Measurements from ENCODE around the gene TALDO1.
A peak's percentile ranks its signal among the peaks of the same experiment; 100 is the strongest.

Gene TALDO1

DNA sequence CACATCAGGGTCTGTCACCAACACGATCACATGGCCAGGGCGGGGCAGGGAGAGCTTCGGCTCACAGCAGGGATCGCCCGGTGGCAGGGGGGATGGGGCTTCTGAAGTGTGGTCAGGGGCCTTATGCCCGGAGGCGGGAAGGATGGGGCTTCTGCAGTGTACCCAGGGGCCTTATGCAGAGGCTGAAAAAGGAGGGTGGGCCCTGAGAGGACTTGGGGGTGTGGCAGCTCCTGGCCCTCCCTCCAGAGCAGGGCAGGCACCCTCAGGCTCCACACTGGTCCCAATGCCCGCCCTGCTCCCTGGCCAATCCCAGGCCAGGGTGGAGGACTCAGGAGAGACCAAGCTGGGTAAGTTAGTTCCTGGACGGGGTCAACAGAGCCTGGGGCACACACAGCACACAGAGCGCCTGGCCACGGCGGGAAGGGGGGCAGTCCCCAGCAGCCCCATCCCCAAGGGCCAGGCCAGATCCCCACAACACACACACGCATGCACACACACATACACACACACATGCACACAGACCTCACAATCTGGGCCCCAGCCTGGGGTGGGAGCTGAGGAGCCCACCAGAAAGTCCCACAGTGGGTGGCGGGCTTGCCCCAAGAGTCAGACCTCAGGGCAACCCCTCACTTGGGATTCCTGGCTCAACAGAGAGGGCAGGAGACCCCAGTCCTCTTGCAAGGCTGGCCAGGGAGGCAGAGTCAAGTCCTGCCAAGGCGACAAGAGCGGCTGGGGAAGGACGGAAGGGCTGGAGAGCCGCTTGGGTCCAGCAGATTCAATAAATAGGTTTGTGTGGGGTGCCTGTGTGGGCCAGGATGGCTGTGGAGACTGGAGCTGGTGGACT is 43.7 kb downstream of the TALDO1 start:
- H3K27me3 Mint-ChIP-seq (ENCODE audit: low read depth): no peaks in the 10 kb centered on the region
- H3K9me3 Mint-ChIP-seq: no peaks in the 10 kb centered on the region
- peaks cover under 1% of the 10 kb centered on the region for H3K4me1 Mint-ChIP-seq (ENCODE audit: low read depth)
- H3K36me3 Mint-ChIP-seq (ENCODE audit: low read depth): peaks cover 3% of the 10 kb centered on the region
- no peak overlapping the region for H3K27ac Mint-ChIP-seq
- H3K4me3 Mint-ChIP-seq: no peak overlapping the region

DNA sequence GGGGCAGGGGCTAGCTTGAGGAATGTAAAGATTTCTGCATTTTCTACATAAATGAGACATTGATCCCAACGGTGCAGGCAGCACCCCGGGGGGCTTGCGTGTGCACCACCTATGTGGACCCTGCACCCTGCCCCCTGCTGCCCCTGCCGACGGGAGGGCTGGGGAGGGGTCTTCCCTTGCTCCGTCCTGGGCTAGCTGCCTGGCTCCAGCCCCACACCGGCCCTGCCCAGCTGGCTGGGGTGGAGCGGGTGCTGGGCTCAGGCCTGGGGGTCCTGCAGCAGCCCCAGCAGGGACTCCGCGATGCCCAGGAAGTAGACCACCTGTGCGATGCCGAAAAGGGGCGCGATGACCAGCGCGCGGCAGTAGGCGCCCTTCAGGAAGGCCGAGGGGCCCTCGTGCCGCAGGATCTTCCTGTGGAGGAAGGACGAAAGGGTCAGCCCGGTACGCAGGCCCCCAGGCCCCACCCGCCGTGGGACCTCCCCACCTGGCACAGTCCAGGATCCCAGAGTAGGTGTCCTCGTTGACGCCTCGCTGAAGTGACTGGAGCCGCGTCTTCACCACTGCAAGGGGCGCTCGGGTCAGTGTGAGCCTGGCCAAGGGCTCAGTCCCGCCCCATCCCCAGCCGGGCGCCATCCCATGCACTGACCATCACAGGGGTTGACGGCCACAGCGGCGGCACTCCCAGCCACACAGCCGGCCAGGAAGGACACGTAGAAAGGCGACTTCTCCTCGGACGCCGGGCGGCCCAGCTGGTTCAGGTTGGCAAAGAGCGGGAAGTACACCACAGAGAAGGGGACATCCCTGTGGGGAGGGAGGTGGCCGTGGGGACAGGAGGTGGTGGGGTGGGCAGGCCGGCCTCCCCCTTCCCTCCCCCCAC is 44.6 kb downstream of the TALDO1 start:
- H3K9me3 Mint-ChIP-seq: no peaks in the 10 kb centered on the region
- H3K36me3 Mint-ChIP-seq (ENCODE audit: low read depth): peaks cover 4% of the 10 kb centered on the region
- peaks cover 6% of the 10 kb centered on the region for H3K4me1 Mint-ChIP-seq (ENCODE audit: low read depth)
- H3K27me3 Mint-ChIP-seq (ENCODE audit: low read depth): no peaks in the 10 kb centered on the region
- no peak overlapping the region for H3K27ac Mint-ChIP-seq
- no peak overlapping the region for H3K4me3 Mint-ChIP-seq

DNA sequence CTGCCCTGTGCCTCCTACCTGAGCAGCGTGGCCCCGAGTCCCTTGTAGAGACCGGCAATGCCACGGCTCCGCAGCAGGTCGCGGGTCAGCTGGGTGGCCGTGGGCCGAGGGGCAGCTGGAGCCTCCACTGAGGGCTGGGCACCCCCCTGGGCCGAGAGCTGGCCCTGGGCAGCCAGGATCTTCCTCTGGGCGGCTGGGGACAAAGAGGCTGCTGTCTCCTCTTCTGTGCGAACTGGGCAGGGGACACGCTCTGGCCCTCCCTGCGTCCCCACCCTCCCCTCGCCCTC is 45.2 kb downstream of the TALDO1 start:
- Mint-ChIP-seq H3K36me3 (ENCODE audit: low read depth) (peaks cover 4% of the 10 kb centered on the region), H3K27ac (no peak overlapping the region), H3K9me3 (no peaks in the 10 kb centered on the region), H3K4me3 (no peak overlapping the region), H3K4me1 (ENCODE audit: low read depth) (peaks cover 8% of the 10 kb centered on the region), H3K27me3 (ENCODE audit: low read depth) (no peaks in the 10 kb centered on the region)

DNA sequence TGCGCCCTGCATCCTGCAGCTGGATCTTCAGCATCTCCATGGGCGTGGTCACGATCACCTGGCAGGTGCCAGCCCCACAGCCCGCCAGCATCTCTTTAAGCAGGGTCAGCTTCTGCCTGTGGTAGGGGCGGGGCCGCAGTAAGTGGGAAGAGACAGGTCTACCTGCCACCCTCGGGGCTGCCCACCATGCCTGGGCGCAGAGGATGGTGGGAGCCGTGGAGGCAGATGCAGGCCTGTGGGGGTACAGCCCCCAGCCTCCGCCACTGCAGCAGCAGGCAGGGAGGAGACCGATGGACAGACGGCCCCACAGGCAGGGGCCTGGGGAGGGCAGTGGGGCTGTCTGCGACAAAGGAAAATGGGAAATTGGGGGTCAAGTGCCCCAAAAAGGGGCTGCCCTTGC is 45.6 kb downstream of the TALDO1 start:
- H3K27ac Mint-ChIP-seq: no peak overlapping the region
- no peaks in the 10 kb centered on the region for H3K27me3 Mint-ChIP-seq (ENCODE audit: low read depth)
- no peaks in the 10 kb centered on the region for H3K9me3 Mint-ChIP-seq
- peaks cover 4% of the 10 kb centered on the region for H3K36me3 Mint-ChIP-seq (ENCODE audit: low read depth)
- peaks cover 8% of the 10 kb centered on the region for H3K4me1 Mint-ChIP-seq (ENCODE audit: low read depth)
- H3K4me3 Mint-ChIP-seq: no peak overlapping the region

DNA sequence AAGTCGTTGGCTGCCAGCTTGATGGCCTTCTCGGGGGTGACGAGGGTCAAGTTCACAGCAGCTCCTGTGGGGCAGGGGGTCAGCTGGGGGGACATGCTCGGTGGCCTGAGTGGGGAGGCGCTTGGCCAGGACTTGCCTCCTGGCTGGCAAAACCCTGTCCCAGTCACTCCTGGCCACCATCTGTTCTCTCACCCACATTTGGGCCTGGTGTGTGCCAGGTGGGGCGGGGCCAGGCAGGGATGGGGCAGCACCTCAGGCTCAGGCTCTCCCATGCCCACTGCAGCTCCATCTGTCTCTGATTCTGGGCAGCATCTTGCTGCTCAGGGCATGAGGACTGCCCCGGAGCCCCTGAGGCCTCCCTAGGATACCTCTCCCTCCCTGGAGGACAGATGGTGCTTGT is 46.3 kb downstream of the TALDO1 start:
- Mint-ChIP-seq H3K36me3 (ENCODE audit: low read depth) (peaks cover 4% of the 10 kb centered on the region), H3K4me3 (no peak overlapping the region), H3K9me3 (no peaks in the 10 kb centered on the region), H3K27me3 (ENCODE audit: low read depth) (no peaks in the 10 kb centered on the region), H3K4me1 (ENCODE audit: low read depth) (peaks cover 8% of the 10 kb centered on the region), H3K27ac (peak overlapping the region; percentile 45)

DNA sequence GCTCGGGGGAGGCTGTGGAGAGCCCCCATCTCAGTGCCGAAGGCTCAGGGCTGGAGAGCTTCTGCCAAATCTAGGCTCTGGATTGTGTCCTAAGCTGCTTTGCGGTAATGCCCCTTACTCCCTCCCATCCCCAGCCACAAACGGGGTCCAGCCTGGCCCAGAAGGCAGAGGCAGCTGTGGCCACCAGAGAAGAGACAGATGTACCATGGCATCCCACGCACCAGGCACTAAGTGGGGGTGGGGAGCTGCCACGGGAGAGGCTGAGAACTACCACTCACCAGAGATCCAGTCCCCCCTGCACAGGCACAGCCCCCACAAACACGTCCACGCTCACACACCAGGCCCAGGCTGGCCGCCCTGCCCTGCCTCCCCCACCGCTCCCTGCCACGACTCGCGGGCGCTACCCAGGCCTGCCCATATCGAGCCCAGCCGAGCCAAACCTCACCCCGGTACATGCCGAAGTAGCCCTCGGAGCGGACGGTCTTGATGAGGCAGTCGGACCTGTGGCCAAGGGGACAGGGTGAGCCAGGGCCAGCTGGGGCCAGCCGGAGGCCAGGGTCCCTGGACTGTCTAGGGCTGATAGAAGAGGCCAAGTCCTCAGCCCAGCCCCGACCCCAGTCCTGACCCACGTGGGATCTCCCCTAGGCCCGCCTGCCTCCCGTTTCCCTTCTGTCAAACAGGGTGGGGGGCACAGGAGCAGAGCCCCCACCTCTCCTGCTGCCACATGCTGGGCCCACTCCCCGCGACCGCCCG is 46.9 kb downstream of the TALDO1 start:
- H3K9me3 Mint-ChIP-seq: no peaks in the 10 kb centered on the region

DNA sequence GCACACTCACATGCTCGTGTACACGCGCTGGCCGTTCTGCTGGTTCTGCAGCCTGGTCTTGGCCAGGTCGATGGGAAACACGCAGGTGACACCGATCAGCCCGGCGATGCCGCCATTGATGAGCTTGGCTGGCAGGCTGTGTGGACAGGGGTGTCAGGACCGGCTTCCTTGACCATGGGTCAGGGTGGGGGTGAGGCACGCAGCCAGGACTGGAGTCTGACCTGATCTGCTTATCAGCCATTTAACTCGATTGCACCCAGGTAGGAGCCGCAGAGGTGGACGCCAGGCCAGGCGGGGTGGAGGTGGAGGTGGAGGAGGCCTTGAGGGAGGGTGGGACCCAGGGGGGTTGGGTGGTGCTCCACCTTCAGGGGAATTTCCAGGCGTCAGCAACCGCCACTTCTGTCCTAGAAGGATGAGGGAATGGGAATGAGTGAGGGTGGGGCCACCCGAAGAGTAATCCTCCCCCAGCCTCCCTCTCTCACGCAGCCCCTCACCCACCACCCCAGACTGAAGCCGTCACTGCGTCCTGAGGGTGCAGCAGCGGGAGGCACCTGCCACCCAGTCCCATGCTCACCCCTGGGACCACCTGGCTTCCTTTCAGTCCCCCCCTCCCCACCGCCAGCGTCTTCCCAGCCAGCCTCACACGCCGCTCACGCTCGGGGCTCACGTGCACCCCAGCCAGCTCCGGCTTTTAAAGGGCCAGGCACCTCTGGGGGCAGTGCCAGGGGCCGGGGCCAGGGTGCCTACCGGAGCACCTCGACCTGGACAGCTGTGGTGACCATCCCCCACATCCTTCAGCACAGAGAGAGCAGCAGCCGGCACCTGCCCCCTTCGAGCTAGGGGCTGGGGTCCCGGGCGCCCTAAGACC is 47.7 kb downstream of the TALDO1 start:
- Mint-ChIP-seq H3K4me3 (peak overlapping the region; percentile 48), H3K4me1 (ENCODE audit: low read depth) (peaks cover 8% of the 10 kb centered on the region), H3K9me3 (no peaks in the 10 kb centered on the region), H3K27me3 (ENCODE audit: low read depth) (no peaks in the 10 kb centered on the region), H3K27ac (no peak overlapping the region), H3K36me3 (ENCODE audit: low read depth) (peaks cover 4% of the 10 kb centered on the region)

More for the DNA sequence above, 46.9 kb downstream of the TALDO1 start:
- peaks cover 4% of the 10 kb centered on the region for H3K36me3 Mint-ChIP-seq (ENCODE audit: low read depth)
- H3K27me3 Mint-ChIP-seq (ENCODE audit: low read depth): no peaks in the 10 kb centered on the region
- H3K4me1 Mint-ChIP-seq (ENCODE audit: low read depth): peaks cover 8% of the 10 kb centered on the region
- H3K4me3 Mint-ChIP-seq: no peak overlapping the region
- H3K27ac Mint-ChIP-seq: peak overlapping the region; percentile 45

DNA sequence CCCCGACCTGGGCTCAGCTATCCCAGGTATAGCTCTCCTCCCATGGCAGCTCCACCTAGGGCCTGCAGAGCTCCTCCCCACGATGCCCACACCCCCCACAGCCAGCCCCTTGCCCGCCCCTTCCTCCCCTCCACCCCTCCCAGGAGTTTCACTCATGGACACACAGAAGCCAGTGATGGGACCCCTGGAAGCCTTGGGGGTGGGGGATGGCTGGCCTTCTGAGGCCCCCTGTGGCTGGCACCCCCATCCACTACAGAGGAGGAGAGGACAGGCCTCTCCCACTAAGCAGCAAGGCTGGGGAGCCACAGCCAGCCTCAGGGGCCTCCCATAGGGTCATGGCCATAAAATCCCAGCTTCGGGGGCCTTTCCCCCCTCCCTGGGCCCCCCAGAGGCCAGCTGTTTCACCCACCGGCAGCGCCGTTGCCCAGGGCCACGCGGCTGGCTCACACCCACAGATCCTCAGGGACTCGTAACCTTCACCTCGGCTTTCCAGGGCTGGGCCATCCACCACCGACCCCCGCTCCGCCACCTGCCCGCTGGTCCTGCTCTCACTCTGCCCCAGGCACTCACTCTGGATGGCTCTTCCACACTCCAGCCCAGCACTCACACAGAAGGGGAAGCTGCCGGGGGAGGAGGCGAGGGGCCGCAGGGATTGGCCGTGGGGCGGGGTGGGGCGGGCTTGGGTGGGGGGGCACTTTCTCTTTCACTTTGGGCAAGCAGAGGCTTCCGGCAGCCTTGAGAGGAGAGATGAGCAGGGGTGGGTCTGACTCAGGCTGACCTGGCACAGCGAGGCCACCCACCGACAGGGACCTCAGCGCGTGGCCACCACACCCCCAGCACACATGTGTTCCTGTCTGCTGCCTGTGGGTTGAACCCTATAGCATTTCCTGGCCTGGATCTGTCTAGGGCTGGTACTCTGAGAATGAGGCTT is 48.6 kb downstream of the TALDO1 start:
- Mint-ChIP-seq H3K36me3 (ENCODE audit: low read depth) (peaks cover 4% of the 10 kb centered on the region), H3K27ac (peak overlapping the region; percentile 88), H3K9me3 (no peaks in the 10 kb centered on the region)

DNA sequence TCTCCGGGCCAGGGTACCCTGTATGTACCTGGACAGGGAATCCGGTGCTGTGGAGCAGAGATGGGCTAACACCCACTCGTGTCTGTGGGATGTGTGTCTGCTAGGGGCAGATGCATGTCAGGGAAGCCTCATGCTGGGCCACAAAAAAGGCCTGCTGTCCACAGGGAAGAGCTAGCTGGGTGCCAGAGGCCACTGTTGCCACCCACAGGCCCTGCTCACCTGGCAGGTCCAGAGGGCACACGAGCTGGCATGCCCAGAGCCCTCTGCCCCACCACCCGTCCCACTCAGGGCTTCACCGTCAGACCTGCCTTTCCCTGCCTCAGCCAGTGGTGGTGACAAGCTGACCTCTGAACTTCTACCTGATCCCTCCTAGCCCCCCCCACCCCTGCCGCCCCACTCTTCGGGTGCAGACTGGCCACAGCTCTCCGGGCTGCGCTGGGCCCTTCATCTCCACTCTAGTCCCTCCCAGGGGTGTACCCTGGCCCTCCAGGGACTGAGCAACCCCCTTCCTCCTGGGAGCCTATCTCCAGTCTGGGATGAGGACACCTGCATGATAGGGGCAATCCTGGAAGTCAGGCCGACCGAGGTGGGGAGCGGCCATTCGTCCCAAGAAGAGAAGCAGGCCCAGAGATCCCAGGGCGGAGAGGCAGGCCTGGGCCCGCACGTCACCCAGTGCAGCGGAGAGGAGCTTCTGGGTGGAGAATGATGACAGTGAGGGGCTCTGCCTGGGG is 49.5 kb downstream of the TALDO1 start:
- Mint-ChIP-seq H3K9me3 (no peaks in the 10 kb centered on the region), H3K4me3 (peak overlapping the region; percentile 94), H3K27ac (peak overlapping the region; percentile 88), H3K36me3 (ENCODE audit: low read depth) (peaks cover 4% of the 10 kb centered on the region), H3K27me3 (ENCODE audit: low read depth) (no peaks in the 10 kb centered on the region), H3K4me1 (ENCODE audit: low read depth) (peaks cover 10% of the 10 kb centered on the region)

More for the DNA sequence above, 48.6 kb downstream of the TALDO1 start:
- Mint-ChIP-seq H3K27me3 (ENCODE audit: low read depth) (no peaks in the 10 kb centered on the region), H3K4me3 (peak overlapping the region; percentile 94), H3K4me1 (ENCODE audit: low read depth) (peaks cover 8% of the 10 kb centered on the region)

DNA sequence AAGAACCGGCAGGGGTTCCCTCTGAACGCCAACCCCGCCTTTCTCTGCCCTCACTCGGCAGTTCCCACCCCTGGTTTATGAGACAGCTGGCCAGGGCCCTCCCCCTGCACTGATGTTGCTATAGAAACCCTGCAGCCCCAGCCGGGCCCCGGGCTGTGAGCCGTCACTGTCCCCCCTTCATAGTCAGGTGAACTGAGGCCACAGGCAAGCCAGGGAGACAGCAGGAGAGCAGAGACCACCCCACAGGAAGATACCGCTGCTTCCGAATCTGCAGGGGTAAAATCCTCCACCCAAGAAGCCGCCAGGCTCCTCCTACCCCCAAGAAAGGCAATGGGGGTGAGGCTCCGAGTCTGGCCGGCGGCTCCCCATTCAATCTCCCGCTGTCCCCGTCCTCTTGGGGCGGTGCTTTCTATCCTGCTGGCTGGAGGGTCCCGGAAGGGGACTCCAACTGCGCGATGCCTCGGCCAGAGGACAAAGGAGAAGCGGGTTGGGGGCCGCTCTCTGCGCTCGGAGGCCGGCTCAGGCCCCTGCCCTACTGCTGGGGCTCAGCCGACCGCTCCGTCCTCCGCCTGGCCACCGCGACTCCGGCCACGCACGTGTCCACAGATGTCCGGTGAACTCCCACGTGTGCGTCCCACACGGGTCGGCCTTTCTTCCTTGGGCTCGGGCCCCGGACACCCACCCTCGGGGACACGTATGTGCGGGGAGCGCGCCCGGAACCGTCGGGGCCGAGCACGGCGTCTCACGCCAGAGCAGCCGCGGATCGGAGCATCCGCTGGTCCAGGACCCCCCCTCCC is 50.2 kb downstream of the TALDO1 start:
- Mint-ChIP-seq H3K27me3 (ENCODE audit: low read depth) (no peaks in the 10 kb centered on the region), H3K4me1 (ENCODE audit: low read depth) (peaks cover 10% of the 10 kb centered on the region), H3K27ac (peak overlapping the region; percentile 88), H3K36me3 (ENCODE audit: low read depth) (peaks cover 4% of the 10 kb centered on the region), H3K9me3 (no peaks in the 10 kb centered on the region), H3K4me3 (peak overlapping the region; percentile 94)

DNA sequence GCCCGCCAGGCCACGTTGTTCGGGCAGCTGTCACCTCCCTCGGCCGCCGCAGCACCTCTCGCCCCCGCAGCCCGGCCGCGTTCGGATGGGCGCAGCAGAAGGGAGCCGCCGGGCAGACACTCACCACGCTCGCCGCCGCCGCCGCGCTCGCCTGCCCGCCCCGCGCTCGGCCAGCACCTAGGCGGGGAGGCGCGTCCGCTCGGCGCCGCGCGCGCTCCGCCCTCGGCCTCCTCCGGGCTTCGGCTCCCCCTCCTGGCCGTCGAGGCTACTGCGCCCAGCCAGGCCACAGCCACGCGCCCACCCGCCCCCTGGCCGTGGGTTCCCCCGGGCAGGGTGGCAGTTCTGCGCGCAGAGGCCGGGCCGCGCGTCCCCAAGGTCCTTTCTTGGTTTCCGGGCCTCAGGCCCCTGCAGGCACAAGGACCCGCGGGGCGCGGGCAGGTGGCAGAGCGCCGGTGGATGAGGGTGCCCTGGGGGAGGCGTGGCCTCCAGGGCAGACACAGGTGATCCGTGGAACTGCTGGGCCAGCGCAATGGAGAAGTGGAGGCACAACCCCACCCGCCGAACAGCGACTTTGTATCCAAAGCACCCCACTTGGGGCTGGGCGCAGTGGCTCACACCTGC is 50.9 kb downstream of the TALDO1 start, which contains the start of gene SLC25A22:
Gene SLC25A22 (minus strand): TSS at position 189 of the 621 bp plus-strand sequence. CDS start 3,275 bp downstream, outside the sequence.
- peaks cover 10% of the 10 kb centered on the region for H3K4me1 Mint-ChIP-seq (ENCODE audit: low read depth)
- H3K27me3 Mint-ChIP-seq (ENCODE audit: low read depth): no peaks in the 10 kb centered on the region
- peak within 1 kb of the TSS; percentile 94 for H3K4me3 Mint-ChIP-seq
- H3K9me3 Mint-ChIP-seq: no peaks in the 10 kb centered on the region
- peak within 1 kb of the TSS; percentile 88 for H3K27ac Mint-ChIP-seq
- H3K36me3 Mint-ChIP-seq (ENCODE audit: low read depth): peaks cover 4% of the 10 kb centered on the region

Measured in T-helper 1 cell treated with Interleukin-12 subunit alpha and Interleukin-12 subunit beta and Interleukin-4 antibody, amounts not matched to agents 30 μg/mL and 1 μg/mL, for 36 hours (primary cell).